Activated CD8-positive, alpha-beta memory T cell treated with anti-CD3 and anti-CD28 coated beads, Interleukin-2, amount 50 U/mL, for 1 hour (primary cell): ENCODE measurements around the gene MAPKAP1.

ENCODE experiments used
- DNase-seq: peaks from one replicate; pipeline ENCODE4 v3.0.0-alpha.2; 2020; ENCODE audit errors: extremely low read depth

Gene MAPKAP1

DNA sequence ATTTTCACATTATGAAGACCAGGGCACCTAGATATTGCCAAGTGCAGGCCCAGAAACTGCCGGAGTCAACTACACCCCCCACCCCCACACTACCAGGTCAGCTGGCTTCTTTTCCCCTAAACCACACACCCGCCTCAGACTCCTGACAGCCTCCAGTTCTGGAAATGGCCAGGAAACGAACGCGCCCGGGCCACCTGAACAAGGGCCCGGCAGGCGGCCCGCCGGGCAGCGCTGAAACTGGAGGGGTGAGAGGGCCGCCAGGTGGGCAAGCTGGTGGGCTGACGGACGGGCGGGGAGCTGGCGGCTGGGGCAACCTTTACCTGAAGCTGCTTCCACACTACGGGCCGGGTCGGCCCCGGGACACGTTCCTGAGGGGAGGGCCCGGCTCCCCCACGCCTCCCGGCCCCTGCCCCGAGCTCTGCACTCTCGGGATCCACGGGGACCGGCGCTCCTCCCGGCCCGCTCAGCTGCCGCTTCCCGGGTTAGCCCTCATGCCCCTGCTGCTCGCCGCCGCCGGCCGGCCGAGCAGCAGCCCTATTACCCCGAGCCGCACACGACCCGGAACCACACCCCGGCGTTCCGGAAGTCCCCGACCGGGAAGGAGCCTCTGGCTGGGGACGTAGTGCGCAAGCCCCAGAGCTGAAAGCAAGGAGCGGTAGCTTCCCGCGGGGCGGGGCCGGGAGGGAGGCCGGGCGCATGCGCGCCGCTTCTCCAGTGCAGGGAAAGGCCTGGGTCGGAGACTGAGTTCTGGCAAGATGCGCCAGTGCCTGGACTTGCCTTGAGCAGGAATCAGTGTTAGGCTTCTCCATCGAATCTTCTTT is at the start of gene MAPKAP1:
MAPKAP1 (minus strand) TSS at position 558 of the 821 bp plus-strand sequence. CDS start 34,634 bp downstream, outside the sequence.
- peak; percentile 82 for DNase-seq

- DNase-seq, result no peak
Observed at GRCh38 chr9:125756518-125756917, 49.5 kb upstream of the MAPKAP1 start.

DNA sequence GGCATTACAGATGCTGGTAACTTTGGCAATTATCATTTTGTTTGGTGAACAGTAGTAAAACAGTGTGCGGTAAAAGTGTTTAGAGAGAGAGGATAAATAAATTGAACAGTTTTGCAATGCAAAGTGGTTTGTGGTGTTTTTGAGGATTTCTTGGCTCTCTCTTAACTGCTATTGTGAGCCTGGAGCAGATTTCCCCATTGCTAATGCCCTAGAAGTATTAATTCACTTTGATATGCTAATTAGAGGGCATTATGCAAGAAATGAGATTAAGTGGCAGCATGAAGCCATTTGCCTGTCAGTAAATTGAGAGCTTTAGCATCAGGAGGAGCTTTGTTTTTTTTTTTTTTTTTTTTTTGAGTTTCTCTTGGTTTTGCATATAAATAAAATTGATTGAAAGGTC is 48.3 kb upstream of the MAPKAP1 start:
- no peak for DNase-seq

DNA sequence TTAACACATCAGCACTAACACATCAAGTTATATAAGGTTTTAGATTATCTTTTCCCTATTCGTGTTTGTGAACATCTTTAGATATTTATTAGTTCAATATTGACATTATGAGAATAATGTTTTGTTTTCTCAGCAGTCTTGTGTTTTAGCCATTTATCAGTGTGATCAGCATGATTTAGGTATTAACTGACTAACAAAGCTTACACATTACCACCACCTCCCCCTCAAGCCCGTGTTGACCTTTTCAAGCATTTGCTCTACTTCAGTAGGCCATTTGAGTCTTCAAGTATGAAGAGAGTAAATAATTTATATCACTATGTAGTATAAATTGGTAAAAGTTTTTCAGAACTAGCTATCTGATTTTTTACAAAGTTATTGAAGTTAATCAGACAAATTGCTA is 47.1 kb upstream of the MAPKAP1 start:
- DNase-seq, result no peak

- DNase-seq, result no peak
Observed at GRCh38 chr9:125752070-125752628, 45.1 kb upstream of the MAPKAP1 start.

DNA sequence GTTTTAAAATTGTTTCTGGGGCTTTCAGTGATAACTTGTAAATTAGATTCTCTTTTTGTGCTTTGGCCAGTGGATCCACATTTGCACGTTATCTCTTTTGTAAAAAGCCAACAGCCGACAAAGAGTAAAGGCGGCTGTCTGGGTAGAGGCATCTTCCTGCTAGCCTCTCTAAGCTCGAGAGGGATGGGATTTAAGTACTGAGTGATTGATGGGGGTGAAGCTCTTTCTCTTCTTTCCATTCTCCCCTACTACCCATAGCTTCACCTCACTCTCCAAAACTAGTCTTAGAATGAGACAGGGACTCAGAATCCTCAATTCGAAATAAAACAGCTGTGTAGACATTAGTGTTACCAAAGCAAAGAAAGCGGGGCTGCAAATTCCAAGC is 43.6 kb upstream of the MAPKAP1 start:
- no peak for DNase-seq

DNA sequence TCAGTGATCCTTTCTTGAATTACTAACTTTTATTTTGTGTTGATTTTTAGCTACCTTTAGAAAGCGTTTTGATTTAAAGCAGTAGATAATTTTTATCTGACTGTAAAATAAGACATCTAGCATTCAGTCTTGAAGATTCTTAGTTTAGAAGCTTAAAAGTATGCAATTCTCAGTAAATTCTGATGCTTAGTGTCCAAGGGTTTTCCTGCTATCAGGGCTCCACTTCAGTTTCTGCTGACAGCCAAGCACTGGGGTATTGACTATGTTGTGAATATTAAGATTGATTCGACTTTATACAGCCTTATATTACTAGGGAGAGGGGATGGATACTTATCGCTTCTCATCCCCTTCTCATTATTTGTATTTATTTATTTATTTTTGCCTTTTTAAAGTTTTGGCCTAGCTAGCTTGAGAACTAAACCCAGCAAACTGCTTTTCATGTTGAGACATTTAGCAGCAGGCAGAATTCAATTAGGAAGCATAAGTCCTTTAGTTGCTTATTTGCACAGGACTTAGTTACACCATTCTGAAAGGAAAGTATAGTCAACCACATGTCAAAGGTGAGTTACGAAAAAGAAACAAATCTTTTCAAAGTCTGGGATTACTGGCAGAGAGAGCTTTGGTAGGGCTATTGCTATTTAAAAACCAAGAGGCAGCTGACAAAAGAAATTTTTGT is 43.1 kb upstream of the MAPKAP1 start:
- DNase-seq, result no peak

DNA sequence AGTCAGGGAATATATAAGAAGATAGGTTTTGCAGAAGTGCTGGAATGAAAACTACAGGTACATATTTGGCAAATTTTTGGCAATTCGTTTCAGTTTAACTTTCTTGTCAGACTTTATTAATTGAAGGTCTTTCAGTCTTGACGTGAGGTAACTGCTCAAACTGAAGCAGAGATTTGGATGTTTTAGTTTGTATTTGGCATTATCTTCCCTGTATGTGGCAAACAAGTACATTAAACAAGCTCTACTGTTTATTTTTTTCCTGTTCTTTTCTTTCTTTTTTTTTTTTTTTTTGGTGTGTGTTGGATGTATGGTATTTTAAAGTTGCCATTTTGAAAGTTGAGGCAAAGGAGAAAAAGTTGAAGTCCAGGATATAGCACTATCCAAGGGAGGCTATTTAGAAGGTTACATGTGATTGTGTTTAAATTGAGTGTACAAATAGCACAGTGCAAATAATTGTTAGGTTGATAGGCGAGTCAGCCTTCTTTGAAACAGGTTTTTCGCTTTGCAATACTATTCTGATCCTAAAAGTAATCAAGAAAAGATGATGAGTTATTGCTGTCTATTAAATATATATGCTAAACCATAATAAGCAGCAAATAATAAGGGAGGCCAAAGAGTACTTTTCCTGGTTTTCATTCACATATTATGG is 42.4 kb upstream of the MAPKAP1 start:
- no peak for DNase-seq

DNA sequence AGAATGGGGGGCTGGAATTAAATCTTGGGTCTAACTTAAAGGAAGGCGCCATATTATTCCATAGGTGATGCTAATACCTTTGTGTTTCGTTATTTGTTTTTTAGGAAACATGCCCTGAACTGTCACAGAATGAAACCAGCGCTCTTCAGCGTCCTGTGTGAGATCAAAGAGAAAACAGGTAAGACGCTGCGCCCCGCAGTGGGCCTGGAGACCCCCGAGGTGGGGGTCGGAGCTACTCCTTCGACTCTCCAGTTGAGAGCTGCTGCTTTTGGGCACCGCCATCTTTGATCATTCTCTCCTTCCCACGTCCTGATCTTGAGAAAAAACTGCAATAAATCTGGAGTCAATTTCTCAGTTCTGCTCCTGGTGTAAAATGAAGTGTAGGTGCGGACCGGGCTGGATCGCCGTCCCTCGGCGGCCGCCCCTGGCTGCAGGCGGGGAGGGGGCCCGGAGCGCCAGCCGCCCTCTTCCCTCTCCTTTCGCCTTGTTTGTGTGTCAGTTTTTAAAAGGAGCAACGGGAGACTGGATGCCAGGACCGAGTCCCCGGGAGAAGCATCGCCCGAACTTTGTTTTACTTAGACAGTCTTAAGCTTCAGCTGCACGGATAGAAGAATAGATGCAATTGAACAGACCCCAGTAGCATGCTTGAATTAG is 41.6 kb upstream of the MAPKAP1 start:
- no peak for DNase-seq

DNA sequence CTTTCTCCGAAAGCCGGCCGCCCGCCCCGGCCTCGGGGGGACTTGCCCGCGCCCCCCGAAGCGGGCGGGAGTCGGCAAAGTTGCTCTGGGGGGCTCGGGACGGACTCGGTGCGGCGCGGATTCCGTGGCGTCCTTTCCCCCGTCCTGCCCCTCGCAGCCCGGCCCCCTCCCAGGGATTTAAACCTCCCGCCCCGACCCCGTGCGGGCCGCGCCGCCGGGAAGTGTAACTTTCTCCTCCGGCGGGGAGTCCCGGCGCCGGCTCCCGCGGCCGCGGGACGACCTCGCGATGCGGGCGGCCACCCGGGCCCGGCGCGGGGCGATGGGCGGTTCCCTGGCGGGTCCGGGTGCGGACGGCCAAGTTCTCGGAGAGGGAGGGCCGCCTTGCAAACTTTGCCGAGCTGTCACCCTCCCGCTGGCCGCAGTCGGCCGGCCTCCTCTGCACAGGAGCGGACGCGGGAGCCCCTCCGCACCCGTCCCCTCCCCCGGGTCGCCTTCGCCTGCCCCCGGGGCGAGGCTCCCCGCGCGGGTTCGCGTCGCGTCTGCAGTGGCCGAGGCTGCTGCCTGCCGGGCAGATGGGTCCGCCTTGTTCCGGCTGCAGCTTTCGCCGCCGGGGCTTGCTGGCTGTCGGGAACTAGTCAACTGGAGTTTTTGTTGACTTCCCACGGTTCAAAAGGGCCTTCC is 40.9 kb upstream of the MAPKAP1 start:
- DNase-seq, result no peak

GRCh38 chr9:125747053-125747764 is 40.2 kb upstream of the MAPKAP1 start, which contains the start of gene PBX3:
Gene PBX3 (plus strand): TSS chr9:125747373.
- no peak for DNase-seq

- no peak for DNase-seq
Observed at GRCh38 chr9:125746774-125747052, 39.7 kb upstream of the MAPKAP1 start.

DNA sequence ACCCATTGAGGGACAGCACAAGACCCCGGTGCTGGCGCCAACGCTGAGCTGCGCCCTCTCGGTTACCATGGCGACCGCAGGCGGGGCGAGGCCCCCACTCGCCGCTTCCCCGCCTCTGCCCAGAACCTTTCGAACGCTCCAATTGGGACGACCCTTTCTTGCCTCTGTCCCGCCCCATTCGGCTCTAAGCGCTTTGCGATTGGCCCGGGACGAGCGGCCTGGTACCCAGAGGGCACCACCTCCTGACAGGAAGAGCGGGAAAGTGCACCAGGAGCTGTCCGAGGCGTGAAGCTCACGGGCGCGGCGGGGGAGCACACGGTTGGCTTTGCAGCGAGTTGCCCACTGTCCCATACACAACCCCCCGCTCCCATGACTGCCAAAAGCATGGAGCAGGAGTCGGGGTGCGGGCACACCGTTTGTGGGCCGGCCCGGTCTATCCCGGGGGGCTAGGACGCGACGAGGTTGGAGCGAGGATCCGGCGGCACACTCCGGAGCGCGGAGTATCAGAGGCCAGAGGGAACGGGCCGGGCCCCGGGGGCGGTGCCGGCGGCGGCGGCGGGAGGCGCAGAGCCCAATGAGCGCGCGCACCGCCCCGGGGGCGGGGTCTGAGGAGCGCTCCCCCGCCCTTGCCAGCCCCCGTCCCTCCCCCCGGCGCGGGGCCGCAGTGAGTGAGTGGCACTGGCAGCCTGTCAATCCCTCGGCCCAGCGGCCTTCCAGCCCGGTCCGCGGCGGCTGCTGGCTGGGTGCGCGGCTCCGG is 39.2 kb upstream of the MAPKAP1 start:
- peak; percentile 77 for DNase-seq

DNA sequence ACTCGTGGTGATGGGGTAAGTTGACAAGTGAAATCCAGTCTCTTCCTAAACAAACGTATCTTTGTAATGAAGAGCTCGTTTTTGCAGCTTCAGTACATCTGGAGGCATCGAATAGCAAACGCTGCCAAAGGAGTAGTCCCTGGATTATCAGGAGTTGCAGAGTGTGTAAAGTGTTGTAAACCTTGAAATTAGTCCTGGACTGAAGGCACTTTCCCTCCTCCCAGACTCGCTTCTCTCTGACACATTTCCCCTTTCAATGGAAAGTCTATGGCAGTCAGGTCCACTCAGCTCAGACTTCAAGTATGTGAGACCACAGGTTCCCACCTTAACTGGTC is 38.6 kb upstream of the MAPKAP1 start:
- DNase-seq, result no peak

DNA sequence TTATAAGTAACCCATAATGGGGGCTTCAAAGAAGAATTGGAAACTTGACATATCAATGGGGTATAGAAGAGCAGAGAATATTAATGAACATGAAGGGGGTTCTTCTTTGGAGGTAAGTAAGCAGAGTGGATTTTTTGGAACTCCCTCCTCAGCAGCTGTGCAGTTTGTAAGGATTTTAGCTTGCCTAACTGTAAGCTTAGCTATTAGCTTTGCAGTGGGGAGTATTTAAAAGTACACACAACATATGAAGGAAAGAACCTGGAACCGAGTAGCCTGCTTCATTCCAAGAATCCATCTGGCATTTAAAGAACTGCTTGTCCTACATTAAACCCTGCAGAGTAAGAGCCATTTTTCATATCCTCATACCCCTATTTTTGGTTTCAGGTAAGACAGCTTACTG is 38.0 kb upstream of the MAPKAP1 start:
- no peak for DNase-seq

- no peak for DNase-seq
Observed at GRCh38 chr9:125744616-125745015, 37.6 kb upstream of the MAPKAP1 start.

DNA sequence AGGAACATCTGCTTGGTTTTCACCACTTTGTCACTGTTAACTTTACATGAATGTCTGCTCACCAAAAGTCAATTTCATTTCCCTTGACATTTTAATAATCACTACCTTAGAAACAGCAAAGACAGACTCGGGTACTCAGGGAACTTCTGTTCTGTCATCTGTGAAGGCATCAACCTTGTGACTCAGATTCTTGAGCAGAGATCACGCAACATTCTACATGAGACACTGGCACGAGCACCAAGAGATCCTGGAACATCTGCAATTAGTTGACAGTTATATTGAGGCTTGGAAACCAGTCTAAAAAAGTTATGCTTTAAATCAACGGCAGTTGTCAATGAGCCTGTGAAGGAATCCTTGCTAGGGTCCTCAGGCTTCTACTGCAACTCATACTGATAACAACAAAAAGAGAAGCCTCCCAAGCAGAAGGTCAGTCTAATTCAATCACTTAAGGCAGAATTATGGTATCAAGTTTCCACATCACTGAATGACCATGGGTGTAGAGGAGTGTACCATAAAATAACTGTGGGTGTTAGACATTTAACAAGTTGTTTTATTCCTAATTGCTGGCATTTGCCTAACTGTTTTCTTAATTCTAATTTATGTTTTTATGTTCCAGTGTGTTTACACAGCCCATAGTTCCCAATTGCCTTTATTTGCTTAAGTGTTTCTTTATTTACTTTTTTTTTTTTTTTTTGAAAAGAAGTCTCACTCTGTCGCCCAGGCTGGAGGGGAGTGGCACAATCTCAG is 36.8 kb upstream of the MAPKAP1 start:
- DNase-seq, result no peak

GRCh38 chr9:125742657-125743056 is 35.6 kb upstream of the MAPKAP1 start:
- no peak for DNase-seq

- no peak for DNase-seq
Observed at GRCh38 chr9:125739436-125739835, 32.4 kb upstream of the MAPKAP1 start.

- DNase-seq, result no peak
Observed at GRCh38 chr9:125732562-125732961, 25.6 kb upstream of the MAPKAP1 start.
